ENCODE measurements around the gene ANO9.
A peak's percentile ranks its signal among the peaks of the same experiment; 100 is the strongest.

DNA sequence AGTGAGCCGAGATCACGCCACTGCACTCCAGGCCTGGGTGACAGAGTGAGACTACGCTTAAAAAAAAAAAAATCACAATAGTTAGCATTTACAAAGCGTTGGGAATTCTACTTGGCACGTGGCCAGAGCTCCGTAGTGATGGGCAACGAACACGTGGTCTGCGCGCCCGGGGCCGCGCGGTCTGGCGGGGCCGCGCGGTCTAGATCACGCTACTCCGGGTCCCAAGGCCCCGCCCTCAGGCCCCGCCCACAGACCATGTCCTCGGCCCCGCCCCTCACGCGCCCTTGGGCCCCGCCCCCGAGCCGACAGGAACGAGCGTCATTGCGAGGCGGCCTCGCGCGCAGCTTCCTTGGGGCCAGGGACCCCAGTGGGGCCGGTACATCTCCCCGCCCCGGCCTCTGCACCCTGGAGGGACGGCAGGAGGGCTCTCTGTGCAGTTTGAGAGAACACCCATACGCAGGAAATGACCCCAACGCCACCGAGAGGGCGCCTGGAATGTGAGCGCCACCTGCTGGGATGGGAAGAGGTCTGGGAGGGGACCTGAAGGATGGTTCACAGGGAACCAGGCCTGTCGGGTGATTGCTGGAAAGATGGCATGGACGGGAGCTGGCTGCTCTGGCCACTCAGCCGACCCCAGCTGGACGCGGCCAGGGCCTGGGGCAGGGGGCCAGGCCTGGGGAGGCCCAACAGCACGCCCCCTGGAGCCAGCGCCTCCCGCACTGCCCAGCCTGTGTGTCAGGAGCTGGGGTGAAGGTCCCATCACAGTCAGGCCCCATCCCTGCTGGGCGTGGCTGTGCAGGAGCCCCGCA, 6.3 kb upstream of the ANO9 start:
- TF ChIP-seq, protein P1, sequence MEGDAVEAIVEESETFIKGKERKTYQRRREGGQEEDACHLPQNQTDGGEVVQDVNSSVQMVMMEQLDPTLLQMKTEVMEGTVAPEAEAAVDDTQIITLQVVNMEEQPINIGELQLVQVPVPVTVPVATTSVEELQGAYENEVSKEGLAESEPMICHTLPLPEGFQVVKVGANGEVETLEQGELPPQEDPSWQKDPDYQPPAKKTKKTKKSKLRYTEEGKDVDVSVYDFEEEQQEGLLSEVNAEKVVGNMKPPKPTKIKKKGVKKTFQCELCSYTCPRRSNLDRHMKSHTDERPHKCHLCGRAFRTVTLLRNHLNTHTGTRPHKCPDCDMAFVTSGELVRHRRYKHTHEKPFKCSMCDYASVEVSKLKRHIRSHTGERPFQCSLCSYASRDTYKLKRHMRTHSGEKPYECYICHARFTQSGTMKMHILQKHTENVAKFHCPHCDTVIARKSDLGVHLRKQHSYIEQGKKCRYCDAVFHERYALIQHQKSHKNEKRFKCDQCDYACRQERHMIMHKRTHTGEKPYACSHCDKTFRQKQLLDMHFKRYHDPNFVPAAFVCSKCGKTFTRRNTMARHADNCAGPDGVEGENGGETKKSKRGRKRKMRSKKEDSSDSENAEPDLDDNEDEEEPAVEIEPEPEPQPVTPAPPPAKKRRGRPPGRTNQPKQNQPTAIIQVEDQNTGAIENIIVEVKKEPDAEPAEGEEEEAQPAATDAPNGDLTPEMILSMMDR (IDR thresholded peaks at IDR 0.05; ENCODE audit: insufficient read depth, low read depth, low read length) = peak; percentile 67
- no peak for TF ChIP-seq EZH2 (IDR thresholded peaks at IDR 0.05; ENCODE audit: insufficient read depth, low read length)
